ENCODE measurements around the gene HINT3.
A peak's percentile ranks its signal among the peaks of the same experiment; 100 is the strongest.

Gene HINT3

GRCh38 chr6:125951323-125951722 lies 5.2 kb upstream of the HINT3 start:
- Histone ChIP-seq H2BK12ac (ENCODE audit: low read length) (peak overlapping the region; percentile 1), H3K27me3 (ENCODE audit: insufficient read depth, low read length) (no peaks in the 10 kb centered on the region), H3K27ac (ENCODE audit: low read depth, low read length) (no peak overlapping the region), H3K18ac (ENCODE audit: low read length) (no peak overlapping the region), H3K4me1 (ENCODE audit: control insufficient read depth in 1 of 2, insufficient read depth in 2 of 2, low read length in 2 of 2) (peaks cover 0 to 2% of the 10 kb centered on the region in 2 experiments), H3K9me3 (ENCODE audit: insufficient read depth, low read depth, low read length) (no peaks in the 10 kb centered on the region), H4K8ac (ENCODE audit: low read depth, low read length) (no peak overlapping the region), H3K9ac (ENCODE audit: low read length) (no peak overlapping the region), H3K79me1 (ENCODE audit: low read length) (peaks cover 1% of the 10 kb centered on the region), H4K91ac (ENCODE audit: low read depth, low read length) (peak overlapping the region; percentile 45), H3K4me2 (ENCODE audit: low read length) (no peak overlapping the region), H2AK5ac (ENCODE audit: low read length) (no peak overlapping the region), H3K79me2 (ENCODE audit: control insufficient read depth, insufficient read depth, low read length, poor library complexity) (no peaks in the 10 kb centered on the region), H3K23ac (ENCODE audit: low read length) (no peak overlapping the region), H4K12ac (ENCODE audit: low read depth, low read length) (no peak overlapping the region), H3K4me3 (ENCODE audit: low read depth, low read length) (no peak overlapping the region), H3K36me3 (ENCODE audit: control insufficient read depth in 1 of 2, insufficient read depth in 2 of 2, low read length in 2 of 2) (no peaks in the 10 kb centered on the region), H2BK5ac (ENCODE audit: low read depth, low read length, poor library complexity) (no peak overlapping the region), H2AFZ (ENCODE audit: insufficient read depth, low read length, poor library complexity) (peak overlapping the region; percentile 17), H2BK120ac (ENCODE audit: insufficient read depth, low read length, poor library complexity) (peak overlapping the region; percentile 53), H3K14ac (ENCODE audit: low read length) (no peak overlapping the region), H3K4ac (ENCODE audit: low read depth, low read length) (no peak overlapping the region)
- WGBS (ENCODE audit: extremely low coverage, insufficient coverage, insufficient read length) = no CpG with 5 or more reads among the region's 1 CpG
- DNase-seq = no peak

GRCh38 chr6:125952764-125953501 lies 3.6 kb upstream of the HINT3 start:
- no peak overlapping the region for H2BK5ac ChIP-seq (ENCODE audit: low read depth, low read length, poor library complexity)
- H3K4me2 ChIP-seq (ENCODE audit: low read length) = no peak overlapping the region
- no peak overlapping the region for H4K12ac ChIP-seq (ENCODE audit: low read depth, low read length)
- peak overlapping the region; percentile 35 for H2BK120ac ChIP-seq (ENCODE audit: insufficient read depth, low read length, poor library complexity)
- no peak overlapping the region for H2AK5ac ChIP-seq (ENCODE audit: low read length)
- H3K79me1 ChIP-seq (ENCODE audit: low read length) = peaks cover 6% of the 10 kb centered on the region
- H3K27ac ChIP-seq (ENCODE audit: low read depth, low read length) = no peak overlapping the region
- peak overlapping the region; percentile 4 for H4K8ac ChIP-seq (ENCODE audit: low read depth, low read length)
- peak overlapping the region; percentile 17 for H3K14ac ChIP-seq (ENCODE audit: low read length)
- WGBS (ENCODE audit: extremely low coverage, insufficient coverage, insufficient read length) = no CpG with 5 or more reads among the region's 7 CpGs
- no peak overlapping the region for H3K4ac ChIP-seq (ENCODE audit: low read depth, low read length)
- H3K36me3 ChIP-seq (ENCODE audit: control insufficient read depth in 1 of 2, insufficient read depth in 2 of 2, low read length in 2 of 2) = no peaks in the 10 kb centered on the region
- no peaks in the 10 kb centered on the region for H3K27me3 ChIP-seq (ENCODE audit: insufficient read depth, low read length)
- H3K9me3 ChIP-seq (ENCODE audit: insufficient read depth, low read depth, low read length) = no peaks in the 10 kb centered on the region
- H3K9ac ChIP-seq (ENCODE audit: low read length) = no peak overlapping the region
- DNase-seq = no peak
- H4K91ac ChIP-seq (ENCODE audit: low read depth, low read length) = peak overlapping the region; percentile 2
- H2BK12ac ChIP-seq (ENCODE audit: low read length) = peak overlapping the region; percentile 21
- no peak overlapping the region for H3K4me3 ChIP-seq (ENCODE audit: low read depth, low read length)
- no peak overlapping the region for H2AFZ ChIP-seq (ENCODE audit: insufficient read depth, low read length, poor library complexity)
- H3K4me1 ChIP-seq (ENCODE audit: control insufficient read depth in 1 of 2, insufficient read depth in 2 of 2, low read length in 2 of 2) = peaks cover 0 to 3% of the 10 kb centered on the region in 2 experiments
- no peak overlapping the region for H3K23ac ChIP-seq (ENCODE audit: low read length)
- peaks cover 6% of the 10 kb centered on the region for H3K79me2 ChIP-seq (ENCODE audit: control insufficient read depth, insufficient read depth, low read length, poor library complexity)
- no peak overlapping the region for H3K18ac ChIP-seq (ENCODE audit: low read length)

GRCh38 chr6:125953502-125953875 lies 3.1 kb upstream of the HINT3 start:
- H4K8ac ChIP-seq (ENCODE audit: low read depth, low read length) = no peak overlapping the region
- H3K4ac ChIP-seq (ENCODE audit: low read depth, low read length) = no peak overlapping the region
- H3K18ac ChIP-seq (ENCODE audit: low read length) = no peak overlapping the region
- no peaks in the 10 kb centered on the region for H3K9me3 ChIP-seq (ENCODE audit: insufficient read depth, low read depth, low read length)
- H4K91ac ChIP-seq (ENCODE audit: low read depth, low read length) = no peak overlapping the region
- H3K14ac ChIP-seq (ENCODE audit: low read length) = no peak overlapping the region
- no peak overlapping the region for H3K9ac ChIP-seq (ENCODE audit: low read length)
- no peaks in the 10 kb centered on the region for H3K27me3 ChIP-seq (ENCODE audit: insufficient read depth, low read length)
- no peak overlapping the region for H2AK5ac ChIP-seq (ENCODE audit: low read length)
- H2AFZ ChIP-seq (ENCODE audit: insufficient read depth, low read length, poor library complexity) = no peak overlapping the region
- no peak overlapping the region for H4K12ac ChIP-seq (ENCODE audit: low read depth, low read length)
- H2BK12ac ChIP-seq (ENCODE audit: low read length) = peak overlapping the region; percentile 10
- no peak overlapping the region for H3K23ac ChIP-seq (ENCODE audit: low read length)
- H3K27ac ChIP-seq (ENCODE audit: low read depth, low read length) = no peak overlapping the region
- peak; percentile 99 for DNase-seq
- no peak overlapping the region for H3K4me3 ChIP-seq (ENCODE audit: low read depth, low read length)
- H3K4me2 ChIP-seq (ENCODE audit: low read length) = no peak overlapping the region
- peaks cover 0 to 3% of the 10 kb centered on the region in 2 experiments for H3K4me1 ChIP-seq (ENCODE audit: control insufficient read depth in 1 of 2, insufficient read depth in 2 of 2, low read length in 2 of 2)
- peak overlapping the region; percentile 35 for H2BK120ac ChIP-seq (ENCODE audit: insufficient read depth, low read length, poor library complexity)
- H3K36me3 ChIP-seq (ENCODE audit: control insufficient read depth in 1 of 2, insufficient read depth in 2 of 2, low read length in 2 of 2) = no peaks in the 10 kb centered on the region
- WGBS (ENCODE audit: extremely low coverage, insufficient coverage, insufficient read length) = no CpG with 5 or more reads among the region's 11 CpGs
- no peak overlapping the region for H2BK5ac ChIP-seq (ENCODE audit: low read depth, low read length, poor library complexity)
- H3K79me1 ChIP-seq (ENCODE audit: low read length) = peaks cover 6% of the 10 kb centered on the region
- H3K79me2 ChIP-seq (ENCODE audit: control insufficient read depth, insufficient read depth, low read length, poor library complexity) = peaks cover 6% of the 10 kb centered on the region

GRCh38 chr6:125954735-125955339 lies 1.7 kb upstream of the HINT3 start:
- Histone ChIP-seq H2AFZ (ENCODE audit: insufficient read depth, low read length, poor library complexity) (no peak overlapping the region), H2AK5ac (ENCODE audit: low read length) (no peak overlapping the region), H4K91ac (ENCODE audit: low read depth, low read length) (no peak overlapping the region), H3K36me3 (ENCODE audit: control insufficient read depth in 1 of 2, insufficient read depth in 2 of 2, low read length in 2 of 2) (no peaks in the 10 kb centered on the region), H3K23ac (ENCODE audit: low read length) (no peak overlapping the region), H4K12ac (ENCODE audit: low read depth, low read length) (no peak overlapping the region), H3K79me1 (ENCODE audit: low read length) (peaks cover 6% of the 10 kb centered on the region), H2BK12ac (ENCODE audit: low read length) (no peak overlapping the region), H3K27ac (ENCODE audit: low read depth, low read length) (no peak overlapping the region), H3K4ac (ENCODE audit: low read depth, low read length) (no peak overlapping the region), H2BK5ac (ENCODE audit: low read depth, low read length, poor library complexity) (no peak overlapping the region), H3K18ac (ENCODE audit: low read length) (no peak overlapping the region), H2BK120ac (ENCODE audit: insufficient read depth, low read length, poor library complexity) (no peak overlapping the region), H3K4me3 (ENCODE audit: low read depth, low read length) (no peak overlapping the region), H3K79me2 (ENCODE audit: control insufficient read depth, insufficient read depth, low read length, poor library complexity) (peaks cover 6% of the 10 kb centered on the region), H3K9me3 (ENCODE audit: insufficient read depth, low read depth, low read length) (no peaks in the 10 kb centered on the region), H4K8ac (ENCODE audit: low read depth, low read length) (no peak overlapping the region), H3K4me2 (ENCODE audit: low read length) (no peak overlapping the region), H3K4me1 (ENCODE audit: control insufficient read depth in 1 of 2, insufficient read depth in 2 of 2, low read length in 2 of 2) (peaks cover 0 to 2% of the 10 kb centered on the region in 2 experiments), H3K9ac (ENCODE audit: low read length) (no peak overlapping the region), H3K27me3 (ENCODE audit: insufficient read depth, low read length) (no peaks in the 10 kb centered on the region), H3K14ac (ENCODE audit: low read length) (no peak overlapping the region)
- DNase-seq = no peak
- WGBS (ENCODE audit: extremely low coverage, insufficient coverage, insufficient read length) = no CpG with 5 or more reads among the region's 5 CpGs
